CD4-positive, CD25-positive, alpha-beta regulatory T cell (primary cell): Measurements from ENCODE around the gene RUNX1. TPM values are rescaled to one million over a fixed set of nuclear protein-coding genes. Genes with fewer than 3 reads are reported as not detected.

ENCODE experiments used
- ATAC-seq, 2 donors: fragments of 150-1000 bp; cut with Tn5 transposase; one replicate each; pipeline ENCODE4 v1.10.0; 2021; ENCODE audit warnings: low read depth in 2 of 2, moderate number of reproducible peaks in 2 of 2, moderate library complexity in 1 of 2
- DNase-seq, 3 donors: peaks; one replicate each; pipeline versions ENCODE4 v3.0.0 to v3.0.0-alpha.2; 2012 to 2022; ENCODE audit warnings: mixed read lengths in 1 of 3
- H3K27ac ChIP-seq: one replicate; pipeline ENCODE4 v1.7.0; 2013; ENCODE audit warnings: mild to moderate bottlenecking, low read length; ENCODE audit not compliant: insufficient read depth, poor library complexity, severe bottlenecking
- H3K27me3 ChIP-seq: one replicate; pipeline ENCODE4 v1.7.0; 2013; ENCODE audit warnings: low read length; ENCODE audit not compliant: control insufficient read depth, insufficient read depth
- H3K36me3 ChIP-seq: one replicate; pipeline ENCODE4 v1.7.0; 2013; ENCODE audit warnings: mild to moderate bottlenecking, low read length, moderate library complexity; ENCODE audit not compliant: control insufficient read depth, insufficient read depth
- H3K4me1 ChIP-seq: 2 replicates; pipeline ENCODE4 v1.7.0; 2013; ENCODE audit warnings: mild to moderate bottlenecking, low read length; ENCODE audit not compliant: insufficient read depth, control insufficient read depth, poor library complexity, severe bottlenecking
- H3K4me3 ChIP-seq: one replicate; pipeline ENCODE4 v1.7.0; 2013; ENCODE audit warnings: low read depth, mild to moderate bottlenecking, low read length, moderate library complexity
- H3K9me3 ChIP-seq, 2 experiments: 1 replicate in 1 of 2; 2 replicates in 1 of 2; pipeline ENCODE4 v1.7.0; 2013; ENCODE audit warnings: low read length in 2 of 2, mild to moderate bottlenecking in 1 of 2, moderate library complexity in 1 of 2; ENCODE audit not compliant: control insufficient read depth in 2 of 2
- H3K27ac Mint-ChIP-seq, 3 donors: one replicate each; pipeline ENCODE4 v1.8.0; 2020 to 2022; ENCODE audit warnings: mild to moderate bottlenecking in 3 of 3, mixed read lengths in 3 of 3, moderate library complexity in 2 of 3
- H3K27me3 Mint-ChIP-seq: one replicate; pipeline ENCODE4 v1.8.0; 2022; ENCODE audit warnings: mild to moderate bottlenecking, mixed read lengths
- H3K36me3 Mint-ChIP-seq: one replicate; pipeline ENCODE4 v1.8.0; 2020; ENCODE audit warnings: mixed read lengths
- H3K4me1 Mint-ChIP-seq, 4 donors: one replicate each; pipeline ENCODE4 v1.8.0; 2020 to 2022; ENCODE audit warnings: mixed read lengths in 4 of 4, mild to moderate bottlenecking in 1 of 4
- H3K4me3 Mint-ChIP-seq, 4 donors: one replicate each; pipeline ENCODE4 v1.8.0; 2020 to 2022; ENCODE audit warnings: mild to moderate bottlenecking in 4 of 4, mixed read lengths in 4 of 4, moderate library complexity in 3 of 4
- H3K9me3 Mint-ChIP-seq, 7 donors: one replicate each; pipeline ENCODE4 v1.8.0; 2020 to 2022; ENCODE audit warnings: mixed read lengths in 7 of 7, mild to moderate bottlenecking in 3 of 7, moderate library complexity in 2 of 7
- polyA plus RNA-seq, 4 donors: library from polyadenylated mRNA; unstranded; fragments of 300-500 nt; fragmentation: Illumina TruSeq; gene quantifications; one replicate each; pipeline ENCODE4 v1.2.3, GENCODE V29; 2021
- total RNA-seq: library from RNA; stranded (reverse); gene quantifications from one replicate; pipeline ENCODE4 v1.2.3, GENCODE V29; 2022

RUNX1 gene
- total and polyA plus RNA-seq, 5 donors from 2014 or later = 14.2 to 133 (median 21.4) TPM

DNA sequence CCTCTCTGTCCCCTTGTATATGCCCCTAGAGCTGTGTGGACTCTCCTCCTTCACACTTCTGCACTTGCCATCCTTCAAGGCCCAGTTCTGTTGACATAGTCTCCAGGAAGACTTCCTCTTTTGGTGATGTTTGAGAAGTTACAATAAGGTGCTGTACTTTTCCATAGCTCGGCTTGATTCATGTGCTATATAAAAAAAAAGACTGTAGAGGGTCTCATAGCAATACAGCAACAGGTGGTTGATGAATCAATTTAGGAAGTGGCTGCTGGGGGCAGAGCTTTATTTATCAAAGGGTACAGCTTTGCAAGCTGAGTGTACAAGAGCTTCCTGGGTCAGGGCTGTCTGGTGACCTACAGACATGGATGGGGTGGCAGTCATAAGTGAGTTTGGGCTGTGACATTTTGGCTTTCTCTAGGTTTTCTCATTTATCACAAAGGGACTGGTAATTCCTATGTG lies 102.7 kb downstream of the RUNX1 start:
- H3K4me3 Mint-ChIP-seq = peak overlapping the region in 3 of 4 donors; percentile 5 to 30 (median 8)
- H3K27me3 ChIP-seq = no peaks in the 10 kb centered on the region
- peaks cover 11% of the 10 kb centered on the region for H3K36me3 ChIP-seq
- H3K9me3 ChIP-seq = no peaks in the 10 kb centered on the region
- peaks cover 27 to 92% (median 69%) of the 10 kb centered on the region in 4 donors for H3K4me1 Mint-ChIP-seq
- H3K4me3 ChIP-seq = no peak overlapping the region
- no peaks in the 10 kb centered on the region for H3K9me3 Mint-ChIP-seq
- H3K27ac ChIP-seq = no peak overlapping the region
- H3K27me3 Mint-ChIP-seq = no peaks in the 10 kb centered on the region
- H3K4me1 ChIP-seq = peaks cover 30% of the 10 kb centered on the region
- peak overlapping the region; percentile 37 to 86 (median 69) for H3K27ac Mint-ChIP-seq
- DNase-seq (peak in 1 of 3 donors; percentile 24), ATAC-seq (peak; percentile 47 to 50)
- H3K36me3 Mint-ChIP-seq = peaks cover 6% of the 10 kb centered on the region

DNA sequence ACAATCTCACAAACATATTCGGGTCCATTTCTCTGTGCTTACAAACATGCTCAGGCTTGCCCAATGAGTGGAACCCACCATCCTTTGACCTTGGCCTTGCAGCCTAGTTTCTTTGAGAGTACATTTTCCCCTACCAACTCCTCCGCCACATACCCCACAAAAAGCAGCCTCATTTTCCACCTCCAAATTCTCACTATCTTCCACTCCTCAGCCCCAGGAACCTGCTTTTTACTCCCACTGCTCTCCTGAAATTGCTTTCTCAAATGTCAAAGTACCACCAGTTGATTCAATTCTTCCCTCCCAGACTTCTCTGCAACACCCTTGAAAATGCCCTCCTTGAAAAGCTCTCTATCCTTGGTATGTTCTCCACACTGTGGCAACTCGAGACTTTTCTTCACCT lies 103.8 kb downstream of the RUNX1 start:
- H3K4me3 Mint-ChIP-seq = peak overlapping the region in 2 of 4 donors; percentile 17 to 27

DNA sequence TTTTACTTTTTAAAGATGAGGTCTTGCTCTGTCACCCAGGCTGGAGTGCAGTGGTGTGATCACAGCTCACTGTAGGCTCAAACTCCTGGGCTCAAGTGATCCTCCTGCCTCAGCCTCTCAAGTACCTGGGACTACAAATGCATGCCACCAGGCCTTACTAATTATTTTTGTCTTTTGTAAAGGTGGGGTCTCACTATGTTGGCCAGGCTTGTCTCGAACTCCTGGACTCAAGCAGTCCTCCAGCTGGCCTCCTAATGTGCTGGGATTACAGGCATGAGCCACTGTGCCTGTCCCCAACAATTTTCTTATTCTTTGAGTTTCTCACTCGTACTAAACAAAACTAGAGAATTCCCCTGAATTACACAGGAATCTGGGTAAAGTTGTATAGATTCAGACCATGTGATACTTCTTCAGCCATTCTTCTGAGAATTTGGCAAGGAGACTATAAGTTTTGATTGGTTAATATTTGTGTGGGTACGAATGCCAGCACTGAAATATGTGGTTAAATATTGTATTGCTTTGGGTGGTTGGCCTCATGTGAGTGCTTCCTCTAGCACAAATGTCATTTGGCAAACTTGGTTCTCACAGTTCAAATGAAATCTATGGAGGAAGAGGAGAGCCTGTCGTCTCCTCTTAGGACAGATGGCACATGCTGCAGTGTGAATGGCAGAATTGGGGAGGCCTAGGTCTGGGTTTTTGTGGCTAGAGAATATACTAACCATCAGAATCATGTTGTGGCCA lies 104.9 kb downstream of the RUNX1 start:
- Histone ChIP-seq H3K9me3 (no peaks in the 10 kb centered on the region), H3K4me3 (peak overlapping the region; percentile 4), H3K27ac (no peak overlapping the region), H3K4me1 (peaks cover 34% of the 10 kb centered on the region), H3K36me3 (peaks cover 7% of the 10 kb centered on the region), H3K27me3 (no peaks in the 10 kb centered on the region)
- H3K27me3 Mint-ChIP-seq = no peaks in the 10 kb centered on the region
- peaks cover 39 to 99% (median 79%) of the 10 kb centered on the region in 4 donors for H3K4me1 Mint-ChIP-seq
- H3K27ac Mint-ChIP-seq = peak overlapping the region; percentile 52 to 88 (median 77)
- no peaks in the 10 kb centered on the region for H3K9me3 Mint-ChIP-seq
- DNase-seq (no peak), ATAC-seq (no peak)
- peaks cover 6% of the 10 kb centered on the region for H3K36me3 Mint-ChIP-seq
- peak overlapping the region in 2 of 4 donors; percentile 44 to 45 for H3K4me3 Mint-ChIP-seq

More for the DNA sequence above, 103.8 kb downstream of the RUNX1 start:
- Mint-ChIP-seq H3K27me3 (no peaks in the 10 kb centered on the region), H3K9me3 (no peaks in the 10 kb centered on the region), H3K36me3 (peaks cover 6% of the 10 kb centered on the region), H3K27ac (peak overlapping the region; percentile 37 to 69 (median 38)), H3K4me1 (peaks cover 33 to 97% (median 79%) of the 10 kb centered on the region in 4 donors)
- no peak overlapping the region for H3K4me3 ChIP-seq
- ATAC-seq = no peak
- H3K9me3 ChIP-seq = no peaks in the 10 kb centered on the region
- no peak overlapping the region for H3K27ac ChIP-seq
- H3K4me1 ChIP-seq = peaks cover 35% of the 10 kb centered on the region
- DNase-seq = no peak
- no peaks in the 10 kb centered on the region for H3K27me3 ChIP-seq
- H3K36me3 ChIP-seq = peaks cover 7% of the 10 kb centered on the region

DNA sequence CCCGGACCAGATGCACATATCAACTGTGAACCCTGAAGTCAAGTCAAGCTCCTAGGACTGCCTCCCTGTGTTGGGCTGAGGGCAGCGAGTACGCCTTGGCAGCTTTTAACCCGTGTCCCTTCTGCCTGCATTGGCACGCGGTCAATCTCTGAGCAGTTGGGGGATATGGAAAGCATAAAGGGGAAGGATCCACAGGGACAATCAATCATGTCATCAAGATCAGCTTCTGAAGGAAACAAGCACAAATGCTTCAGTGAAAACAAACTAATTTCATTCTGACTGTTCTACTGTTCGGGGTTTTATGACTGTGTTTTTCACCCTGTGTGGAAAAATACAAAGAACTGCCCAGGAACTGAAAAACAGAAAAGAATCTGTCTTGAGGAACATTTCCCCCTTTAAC lies 106.2 kb downstream of the RUNX1 start:
- H3K4me3 ChIP-seq = no peak overlapping the region

DNA sequence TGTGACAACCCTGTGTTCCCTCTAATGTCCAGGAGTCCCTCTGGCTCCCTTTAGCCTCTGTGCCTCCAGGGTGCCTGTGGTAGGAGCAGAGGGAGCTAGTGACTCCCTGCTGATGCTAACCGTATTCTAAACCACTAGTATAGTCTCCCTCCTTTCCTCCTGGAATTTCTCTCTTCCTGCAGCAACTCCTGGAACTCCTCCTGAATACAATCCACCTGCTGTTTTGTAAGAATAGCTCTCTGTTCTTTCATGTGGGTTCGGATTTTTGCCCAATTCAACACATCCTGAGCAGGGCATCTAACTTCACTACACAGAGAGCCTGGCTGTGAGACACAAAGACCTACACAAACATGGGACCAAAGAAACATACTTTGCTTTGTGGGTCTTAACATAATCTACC lies 107.9 kb downstream of the RUNX1 start:
- no peak for DNase-seq
- H3K9me3 ChIP-seq = no peaks in the 10 kb centered on the region
- H3K9me3 Mint-ChIP-seq = no peaks in the 10 kb centered on the region
- H3K27me3 Mint-ChIP-seq = no peaks in the 10 kb centered on the region
- ATAC-seq = no peak
- H3K27ac ChIP-seq = no peak overlapping the region
- peaks cover 3% of the 10 kb centered on the region for H3K36me3 Mint-ChIP-seq
- peaks cover 52 to 98% (median 85%) of the 10 kb centered on the region in 4 donors for H3K4me1 Mint-ChIP-seq
- no peaks in the 10 kb centered on the region for H3K27me3 ChIP-seq
- H3K4me3 ChIP-seq = no peak overlapping the region
- H3K4me3 Mint-ChIP-seq = peak overlapping the region in 2 of 4 donors; percentile 28 to 33
- peaks cover 40% of the 10 kb centered on the region for H3K4me1 ChIP-seq
- peak overlapping the region; percentile 24 to 96 (median 68) for H3K27ac Mint-ChIP-seq
- peaks cover 6% of the 10 kb centered on the region for H3K36me3 ChIP-seq

More for the DNA sequence above, 106.2 kb downstream of the RUNX1 start:
- H3K27ac ChIP-seq = peak overlapping the region; percentile 5
- peaks cover 33% of the 10 kb centered on the region for H3K4me1 ChIP-seq
- H3K27ac Mint-ChIP-seq = peak overlapping the region in 2 of 3 donors; percentile 62 to 88
- H3K36me3 Mint-ChIP-seq = peaks cover 6% of the 10 kb centered on the region
- no peaks in the 10 kb centered on the region for H3K9me3 ChIP-seq
- no peaks in the 10 kb centered on the region for H3K27me3 Mint-ChIP-seq
- peaks cover 7% of the 10 kb centered on the region for H3K36me3 ChIP-seq
- no peaks in the 10 kb centered on the region for H3K9me3 Mint-ChIP-seq
- peak in 1 of 3 donors; percentile 33 for DNase-seq
- H3K4me1 Mint-ChIP-seq = peaks cover 51 to 100% (median 85%) of the 10 kb centered on the region in 4 donors
- H3K27me3 ChIP-seq = no peaks in the 10 kb centered on the region
- ATAC-seq = no peak
- peak overlapping the region in 2 of 4 donors; percentile 1 to 17 for H3K4me3 Mint-ChIP-seq

DNA sequence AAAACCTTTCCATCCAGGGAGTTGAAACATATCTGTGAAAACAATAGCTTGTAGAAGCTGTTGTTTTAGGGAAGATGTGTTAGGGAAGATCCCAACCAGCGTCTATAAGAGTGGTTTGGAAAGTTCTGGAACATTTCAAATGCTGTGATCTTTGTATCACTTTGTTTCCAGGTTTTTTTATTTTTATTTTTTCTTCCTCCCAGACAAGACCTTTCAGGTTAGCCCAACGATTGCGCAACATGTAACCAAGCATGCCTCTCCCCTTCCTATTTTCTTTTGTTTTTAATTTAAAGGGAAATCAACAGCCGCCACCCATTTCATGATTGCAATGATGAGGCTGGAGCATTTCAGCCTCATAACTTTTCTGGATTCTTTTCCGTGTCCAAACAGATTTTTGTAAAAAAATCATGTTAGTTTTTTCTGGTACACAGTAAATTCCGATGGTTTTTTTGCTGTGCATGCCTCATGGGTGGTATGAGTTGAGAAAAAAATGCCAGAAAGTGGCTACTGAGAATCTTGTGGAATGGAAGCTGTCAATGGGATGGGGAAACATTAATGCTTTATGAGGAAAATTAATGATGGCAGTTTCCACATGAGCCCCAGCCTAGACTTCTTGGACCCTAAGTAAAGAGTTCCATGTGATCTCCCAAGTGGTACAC lies 109.3 kb downstream of the RUNX1 start:
- peak overlapping the region in 1 of 4 donors; percentile 10 for H3K4me3 Mint-ChIP-seq
- peaks cover 55 to 98% (median 85%) of the 10 kb centered on the region in 4 donors for H3K4me1 Mint-ChIP-seq
- Histone ChIP-seq H3K4me1 (peaks cover 44% of the 10 kb centered on the region), H3K4me3 (no peak overlapping the region), H3K36me3 (peaks cover 3% of the 10 kb centered on the region), H3K9me3 (no peaks in the 10 kb centered on the region), H3K27me3 (no peaks in the 10 kb centered on the region), H3K27ac (no peak overlapping the region)
- H3K9me3 Mint-ChIP-seq = no peaks in the 10 kb centered on the region
- H3K36me3 Mint-ChIP-seq = no peaks in the 10 kb centered on the region
- ATAC-seq (no peak), DNase-seq (no peak)
- H3K27ac Mint-ChIP-seq = peak overlapping the region; percentile 24 to 68 (median 57)
- H3K27me3 Mint-ChIP-seq = no peaks in the 10 kb centered on the region

DNA sequence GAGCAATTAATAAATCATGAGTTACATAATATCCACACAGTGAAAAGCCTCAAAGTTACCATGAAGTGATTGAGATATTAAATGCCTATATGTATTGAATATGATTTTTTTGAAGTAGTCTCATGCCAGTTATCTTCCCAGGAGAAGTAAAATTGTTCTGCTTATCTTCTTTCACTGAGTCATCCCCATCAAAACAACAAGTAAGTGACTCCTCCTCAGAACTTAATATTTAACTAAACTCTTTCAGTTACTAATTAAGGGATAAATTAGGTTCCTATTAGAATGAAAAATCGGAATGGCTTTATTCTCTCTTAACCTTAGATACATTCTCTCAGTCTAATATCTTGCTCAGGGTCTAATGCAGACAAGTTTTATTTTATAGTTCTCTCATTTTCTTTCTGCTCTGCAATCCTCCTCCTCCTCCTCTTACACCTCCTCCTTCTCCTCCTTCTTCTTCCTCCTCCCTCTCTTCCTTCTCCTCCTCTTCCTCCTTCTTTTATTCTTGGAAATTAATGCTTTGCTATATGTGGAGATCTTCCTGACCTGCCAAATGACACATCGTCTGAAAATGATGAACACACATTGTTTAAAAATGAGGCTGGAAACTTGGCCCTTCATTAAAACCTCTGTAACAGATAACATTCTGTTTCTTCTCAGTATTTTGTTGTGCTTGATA lies 110.9 kb downstream of the RUNX1 start:
- Mint-ChIP-seq H3K4me3 (peak overlapping the region in 2 of 4 donors; percentile 35 to 50), H3K27me3 (no peaks in the 10 kb centered on the region), H3K4me1 (peaks cover 64 to 98% (median 87%) of the 10 kb centered on the region in 4 donors), H3K36me3 (no peaks in the 10 kb centered on the region), H3K9me3 (no peaks in the 10 kb centered on the region), H3K27ac (peak overlapping the region; percentile 24 to 97 (median 92))
- Histone ChIP-seq H3K4me1 (peaks cover 53% of the 10 kb centered on the region), H3K4me3 (no peak overlapping the region), H3K27ac (peak overlapping the region; percentile 89), H3K9me3 (no peaks in the 10 kb centered on the region), H3K36me3 (peaks cover 3% of the 10 kb centered on the region), H3K27me3 (no peaks in the 10 kb centered on the region)
- ATAC-seq (no peak), DNase-seq (no peak)
